Skeletal muscle tissue (tissue), 4 donors: ENCODE results near the gene STK26. TPM values are rescaled to one million over a fixed set of nuclear protein-coding genes. Genes with fewer than 3 reads are reported as not detected.
"Not testable (repeated sequence)": the region's sequence is repeated elsewhere in the genome, so short reads cannot be mapped to it uniquely, and the experiment has no call there.

Experiments used
- H3K27ac ChIP-seq: one replicate; pipeline ENCODE4 v1.7.0; 2013; ENCODE audit warnings: mild to moderate bottlenecking, low read depth, low read length, inconsistent platforms
- H3K27me3 ChIP-seq, 3 donors: one replicate each; pipeline ENCODE4 v1.7.0; 2013; ENCODE audit warnings: low read length in 3 of 3; ENCODE audit not compliant: control insufficient read depth in 3 of 3, insufficient read depth in 3 of 3
- H3K36me3 ChIP-seq, 3 donors: one replicate each; pipeline ENCODE4 v1.7.0; 2013; ENCODE audit warnings: low read length in 3 of 3; ENCODE audit not compliant: control insufficient read depth in 3 of 3, insufficient read depth in 3 of 3
- H3K4me1 ChIP-seq, 3 donors: one replicate each; pipeline ENCODE4 v1.7.0; 2013; ENCODE audit warnings: low read length in 3 of 3, mild to moderate bottlenecking in 3 of 3; ENCODE audit not compliant: control insufficient read depth in 3 of 3, insufficient read depth in 3 of 3
- H3K4me3 ChIP-seq, 3 donors: one replicate each; pipeline ENCODE4 v1.7.0; 2013; ENCODE audit warnings: low read length in 3 of 3
- H3K9ac ChIP-seq, 3 donors: one replicate each; pipeline ENCODE4 v1.7.0; 2013; ENCODE audit warnings: low read length in 3 of 3, mild to moderate bottlenecking in 3 of 3, moderate library complexity in 2 of 3, low read depth in 1 of 3
- H3K9me3 ChIP-seq, 3 donors: one replicate each; pipeline ENCODE4 v1.7.0; 2013; ENCODE audit warnings: low read length in 3 of 3; ENCODE audit not compliant: control insufficient read depth in 3 of 3
- total RNA-seq: library from RNA; depleted of rRNA; stranded (reverse); fragments of >200 nt; gene quantifications from one replicate; pipeline ENCODE4 v1.2.3, GENCODE V29; 2014
- donor health status: Osteomylitis.

STK26 gene
- total RNA-seq, 1 donor from 2014 or later: 24.5 TPM

DNA sequence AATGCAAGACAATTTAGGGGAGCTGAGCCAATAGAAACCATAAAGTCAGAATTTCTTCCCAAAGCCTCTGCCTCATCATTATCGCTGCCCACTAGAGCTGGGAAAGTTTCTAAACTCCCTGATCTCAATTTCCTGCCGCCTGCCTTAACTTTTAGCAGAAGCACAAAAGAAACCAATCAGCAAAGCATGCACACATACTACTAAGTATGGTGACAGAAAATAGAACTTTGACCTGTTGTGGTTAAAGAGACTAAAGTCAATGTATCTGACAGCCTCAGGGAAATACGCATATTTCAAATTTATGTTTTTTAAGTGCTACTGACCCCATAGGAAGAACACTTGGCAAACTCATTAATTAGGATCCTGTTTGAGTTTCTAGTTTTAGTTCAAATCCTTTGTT, 10.1 kb downstream of the STK26 start:
- no peaks in the 10 kb centered on the region for H3K27me3 ChIP-seq
- H3K9me3 ChIP-seq: no peaks in the 10 kb centered on the region
- no peaks in the 10 kb centered on the region for H3K36me3 ChIP-seq
- no peak overlapping the region for H3K27ac ChIP-seq
- no peak overlapping the region for H3K4me3 ChIP-seq
- no peaks in the 10 kb centered on the region for H3K4me1 ChIP-seq
- H3K9ac ChIP-seq: no peak overlapping the region

GRCh38 chrX:132034648-132035047, 11.5 kb downstream of the STK26 start:
- no peaks in the 10 kb centered on the region for H3K4me1 ChIP-seq
- no peak overlapping the region for H3K9ac ChIP-seq
- H3K27me3 ChIP-seq: no peaks in the 10 kb centered on the region
- H3K36me3 ChIP-seq: no peaks in the 10 kb centered on the region
- H3K27ac ChIP-seq: no peak overlapping the region
- no peaks in the 10 kb centered on the region for H3K9me3 ChIP-seq
- H3K4me3 ChIP-seq: no peak overlapping the region

DNA sequence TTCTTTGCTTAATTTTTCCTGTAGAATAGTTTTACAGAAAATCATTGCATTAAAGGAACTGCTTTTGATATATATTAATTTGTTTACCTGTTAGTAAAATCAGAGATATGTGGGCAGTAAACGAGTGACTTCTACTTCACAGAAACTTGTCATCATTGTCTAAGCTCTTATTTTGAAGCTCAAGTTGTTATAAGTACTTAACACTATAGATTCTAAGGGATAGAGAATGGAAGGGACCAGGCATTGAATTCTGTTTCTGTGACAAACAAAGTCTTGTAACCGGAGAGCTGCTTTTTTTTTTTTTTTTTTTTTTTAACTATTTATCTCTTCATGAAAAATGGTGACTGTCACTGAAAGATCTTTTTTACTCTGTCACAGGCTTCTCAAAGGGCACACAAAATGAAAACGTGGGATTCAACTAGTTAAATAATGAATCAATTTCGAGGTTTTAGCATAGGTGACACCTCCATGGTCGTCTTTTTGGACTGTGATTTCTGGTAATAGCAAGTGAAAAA, 14.4 kb downstream of the STK26 start:
- Histone ChIP-seq H3K9me3 (no peaks in the 10 kb centered on the region), H3K9ac (no peak overlapping the region), H3K4me1 (no peaks in the 10 kb centered on the region), H3K36me3 (no peaks in the 10 kb centered on the region), H3K4me3 (no peak overlapping the region), H3K27ac (no peak overlapping the region), H3K27me3 (peaks cover 0 to 5% (median 0%) of the 10 kb centered on the region in 3 donors)

- no peaks in the 10 kb centered on the region for H3K36me3 ChIP-seq
- no peak overlapping the region for H3K27ac ChIP-seq
- no peak overlapping the region for H3K9ac ChIP-seq
- no peaks in the 10 kb centered on the region for H3K4me1 ChIP-seq
- peaks cover 0 to 5% (median 0%) of the 10 kb centered on the region in 3 donors for H3K27me3 ChIP-seq
- H3K4me3 ChIP-seq: no peak overlapping the region
- no peaks in the 10 kb centered on the region for H3K9me3 ChIP-seq
These were observed 17.0 kb downstream of the STK26 start for GRCh38 chrX:132040066-132040465.

DNA sequence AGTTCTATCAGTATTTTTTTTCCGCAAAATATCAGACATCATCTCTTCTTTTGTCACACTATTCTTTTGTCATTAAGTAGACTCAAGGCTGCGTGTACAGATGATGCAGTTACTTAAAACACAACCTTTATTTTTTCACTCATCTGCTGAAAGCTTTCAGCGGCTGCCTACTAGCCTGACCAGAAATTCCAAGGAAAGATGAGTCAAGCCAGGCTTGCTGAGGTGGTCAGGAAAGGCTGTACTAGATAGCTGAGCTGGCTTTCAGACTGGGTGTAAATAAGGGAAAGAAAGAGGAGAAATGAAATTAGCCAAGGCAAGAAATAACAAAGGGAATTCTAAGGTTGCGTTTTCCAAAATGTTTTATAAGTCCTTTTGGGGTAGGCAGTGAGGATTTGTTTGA, 17.9 kb downstream of the STK26 start:
- Histone ChIP-seq H3K4me1 (no peaks in the 10 kb centered on the region), H3K36me3 (no peaks in the 10 kb centered on the region), H3K9ac (no peak overlapping the region), H3K27ac (no peak overlapping the region), H3K27me3 (peaks cover 0 to 5% (median 0%) of the 10 kb centered on the region in 3 donors), H3K4me3 (no peak overlapping the region), H3K9me3 (no peaks in the 10 kb centered on the region)

DNA sequence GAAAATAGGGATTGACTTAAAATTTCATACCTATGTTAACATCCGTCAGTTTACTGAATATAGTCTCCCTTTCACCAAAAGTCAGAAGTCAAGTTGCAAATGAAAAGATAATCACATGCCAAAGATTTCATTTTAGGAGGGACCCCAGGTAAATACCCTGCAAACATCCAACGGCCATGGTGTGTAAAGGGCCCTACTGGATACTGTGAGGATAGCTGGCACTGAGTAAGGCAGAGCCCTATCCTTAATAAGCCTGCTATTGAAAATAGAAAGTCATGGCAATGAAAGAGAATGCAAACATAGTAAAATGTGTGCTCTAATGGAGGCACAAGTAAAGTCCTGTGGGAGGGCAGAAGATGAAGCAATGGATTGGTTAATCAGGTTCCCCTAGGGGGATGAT, 20.9 kb downstream of the STK26 start:
- H3K9me3 ChIP-seq: no peaks in the 10 kb centered on the region
- H3K27me3 ChIP-seq: peaks cover 0 to 5% (median 0%) of the 10 kb centered on the region in 3 donors
- no peaks in the 10 kb centered on the region for H3K4me1 ChIP-seq
- H3K27ac ChIP-seq: no peak overlapping the region
- no peak overlapping the region for H3K9ac ChIP-seq
- H3K36me3 ChIP-seq: no peaks in the 10 kb centered on the region
- H3K4me3 ChIP-seq: no peak overlapping the region

DNA sequence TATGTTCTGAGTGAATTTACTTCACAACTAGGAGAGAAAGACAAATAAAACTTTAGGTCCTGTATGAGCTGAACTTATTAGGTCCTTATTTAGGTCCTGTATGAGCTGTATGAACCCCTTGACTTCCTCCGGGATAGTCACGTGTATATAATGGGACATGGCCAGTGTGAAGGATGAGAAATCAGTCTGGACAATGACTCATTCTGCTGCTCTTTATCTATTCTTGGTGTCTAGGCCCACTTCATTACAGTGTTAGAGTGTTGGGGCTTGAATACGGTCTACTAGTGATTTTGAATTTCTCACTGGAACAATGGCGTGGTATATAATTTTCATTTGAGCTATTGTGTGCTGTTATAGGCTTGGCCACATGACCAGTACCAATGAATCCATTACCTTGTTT, 21.9 kb downstream of the STK26 start:
- peaks cover 0 to 5% (median 0%) of the 10 kb centered on the region in 3 donors for H3K27me3 ChIP-seq
- no peak overlapping the region for H3K4me3 ChIP-seq
- H3K9ac ChIP-seq: no peak overlapping the region

GRCh38 chrX:132045456-132045855, 22.4 kb downstream of the STK26 start:
- no peaks in the 10 kb centered on the region for H3K36me3 ChIP-seq
- no peak overlapping the region for H3K9ac ChIP-seq
- H3K4me1 ChIP-seq: no peaks in the 10 kb centered on the region
- H3K9me3 ChIP-seq: no peaks in the 10 kb centered on the region
- H3K4me3 ChIP-seq: no peak overlapping the region
- no peak overlapping the region for H3K27ac ChIP-seq
- H3K27me3 ChIP-seq: peaks cover 0 to 5% (median 0%) of the 10 kb centered on the region in 3 donors

More for the DNA sequence above, 21.9 kb downstream of the STK26 start:
- no peaks in the 10 kb centered on the region for H3K9me3 ChIP-seq
- no peaks in the 10 kb centered on the region for H3K36me3 ChIP-seq
- H3K4me1 ChIP-seq: no peaks in the 10 kb centered on the region
- H3K27ac ChIP-seq: no peak overlapping the region

- Histone ChIP-seq H3K36me3 (no peaks in the 10 kb centered on the region), H3K9ac (no peak overlapping the region), H3K27me3 (no peaks in the 10 kb centered on the region), H3K27ac (no peak overlapping the region), H3K4me1 (no peaks in the 10 kb centered on the region), H3K9me3 (no peaks in the 10 kb centered on the region), H3K4me3 (no peak overlapping the region)
These were observed 23.4 kb downstream of the STK26 start for GRCh38 chrX:132046533-132046932.

GRCh38 chrX:132051778-132052177, 28.7 kb downstream of the STK26 start:
- not testable (repeated sequence) for H3K36me3 ChIP-seq, H3K27me3 ChIP-seq, H3K4me1 ChIP-seq, H3K27ac ChIP-seq, H3K9ac ChIP-seq, H3K9me3 ChIP-seq, H3K4me3 ChIP-seq

DNA sequence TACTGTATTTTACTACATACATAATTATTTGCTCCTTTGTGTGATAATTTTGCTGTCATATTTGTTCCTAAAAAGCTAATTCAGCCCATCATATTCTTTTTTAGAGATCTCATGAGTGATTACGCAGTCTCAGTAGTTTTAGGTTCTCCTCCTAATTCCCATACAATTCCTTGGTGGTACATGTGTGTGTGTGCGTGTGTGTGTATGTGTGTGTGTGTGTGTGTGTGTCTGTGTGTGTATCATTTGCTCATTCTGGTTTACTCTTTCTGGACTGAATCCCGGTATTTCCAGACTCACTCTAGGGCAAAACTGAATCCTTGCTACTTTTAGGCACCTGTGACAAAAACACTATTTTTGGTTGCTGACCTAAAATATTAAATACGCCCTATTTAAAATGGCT, 34.9 kb downstream of the STK26 start:
- no peaks in the 10 kb centered on the region for H3K4me1 ChIP-seq
- H3K27me3 ChIP-seq: peaks cover 0 to 3% (median 0%) of the 10 kb centered on the region in 3 donors
- H3K36me3 ChIP-seq: no peaks in the 10 kb centered on the region
- H3K9ac ChIP-seq: no peak overlapping the region
- H3K4me3 ChIP-seq: no peak overlapping the region
- H3K27ac ChIP-seq: no peak overlapping the region
- no peaks in the 10 kb centered on the region for H3K9me3 ChIP-seq
